K562 treated with DMSO at 1 percent for 12 hours (cell line): Measurements from ENCODE around the gene PSME3IP1. TPM values are rescaled to one million over a fixed set of nuclear protein-coding genes. Genes with fewer than 3 reads are reported as not detected.

Experiments used
- total RNA-seq: library from RNA; unstranded; fragments of 300-600 nt; gene quantifications from 2 replicates; pipeline ENCODE4 v1.2.3, GENCODE V29; 2022; ENCODE audit not compliant: insufficient read depth

PSME3IP1 gene, protein sequence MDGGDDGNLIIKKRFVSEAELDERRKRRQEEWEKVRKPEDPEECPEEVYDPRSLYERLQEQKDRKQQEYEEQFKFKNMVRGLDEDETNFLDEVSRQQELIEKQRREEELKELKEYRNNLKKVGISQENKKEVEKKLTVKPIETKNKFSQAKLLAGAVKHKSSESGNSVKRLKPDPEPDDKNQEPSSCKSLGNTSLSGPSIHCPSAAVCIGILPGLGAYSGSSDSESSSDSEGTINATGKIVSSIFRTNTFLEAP
- 60.2 and 112 TPM in 2 replicates for total RNA-seq

GRCh38 chr16:57185945-57186871 is at the start of gene PSME3IP1, which contains the start of gene RSPRY1:
PSME3IP1 (minus strand) TSS chr16:57186039; CDS start chr16:57173854, 12,185 bp downstream.
RSPRY1 (plus strand) TSS chr16:57186329; CDS start chr16:57204659, 18,330 bp downstream.

Other genes starting within 250 kb of the PSME3IP1 start
- gene CETP, start 224.1 kb downstream of the PSME3IP1 start, total RNA-seq, result not detected in 2 replicates
- gene NLRC5, start 196.5 kb downstream of the PSME3IP1 start, total RNA-seq, result not detected in 2 replicates
- 20.7 and 32.1 TPM in 2 replicates for gene CPNE2, start 93.5 kb downstream of the PSME3IP1 start, total RNA-seq
- gene RSPRY1, start 290 bp upstream of the PSME3IP1 start, total RNA-seq, result 8.5 and 22.4 TPM in 2 replicates
- gene ARL2BP, start 59.2 kb upstream of the PSME3IP1 start, total RNA-seq, result 24.9 and 61.1 TPM in 2 replicates
- gene PLLP, start 98.6 kb upstream of the PSME3IP1 start, total RNA-seq, result 1.5 and 1.8 TPM in 2 replicates
- gene CCL22, start 172.7 kb upstream of the PSME3IP1 start, total RNA-seq, result not detected in 2 replicates
- not detected in 2 replicates for gene CX3CL1, start 186.5 kb upstream of the PSME3IP1 start, total RNA-seq
- gene CCL17, start 218.7 kb upstream of the PSME3IP1 start, total RNA-seq, result not detected in 2 replicates